Measurements from ENCODE around the gene ZNF345. TPM values are rescaled to one million over a fixed set of nuclear protein-coding genes. Genes with fewer than 3 reads are reported as not detected.

Gene ZNF345
- total and polyA plus RNA-seq, 9 of the 15 experiments (the other 6 are each of a cell fraction or from before 2014, with no cell fraction given): 0.38 to 1.6 (median 0.65) TPM

DNA sequence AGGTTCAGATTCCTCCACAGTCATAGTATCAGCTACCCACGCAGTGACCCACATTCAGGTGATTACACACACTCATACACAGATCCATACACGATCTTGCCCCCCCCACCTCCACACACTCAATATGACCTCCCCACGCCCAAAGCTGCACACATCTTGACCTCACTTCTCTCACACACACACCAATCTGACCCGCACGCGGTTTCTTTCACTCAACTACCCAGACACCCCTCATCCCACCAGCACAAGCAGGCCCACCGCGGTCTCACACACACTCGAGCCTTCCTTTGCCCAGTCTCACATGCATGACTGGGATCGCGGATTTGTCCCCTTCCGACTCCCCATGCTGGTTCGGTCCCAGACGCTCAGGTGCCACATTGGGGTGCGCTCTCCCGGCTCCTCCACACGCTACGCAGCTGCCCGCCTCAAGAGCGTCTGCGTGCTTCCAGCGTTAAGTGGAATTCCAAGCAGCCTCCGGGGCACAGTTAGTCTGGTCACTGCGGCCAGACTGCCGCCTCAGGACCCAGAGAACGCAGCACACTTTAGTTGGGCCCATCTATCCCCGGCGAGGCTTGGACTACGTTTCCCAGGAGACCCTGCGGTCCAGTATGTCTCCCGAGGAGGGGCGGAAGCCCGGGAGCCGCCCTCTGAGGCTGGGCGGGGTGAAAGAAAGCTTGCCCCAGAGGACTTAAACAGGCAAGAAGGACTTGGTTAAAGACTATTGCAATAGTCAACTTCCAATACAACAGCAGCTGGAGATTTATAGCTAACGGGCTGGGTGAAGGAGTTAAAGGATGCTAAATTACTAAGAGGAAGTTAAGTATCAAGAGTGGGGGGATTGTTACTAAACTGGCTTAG, 746 bp upstream of the ZNF345 start (continued):
- TF ChIP-seq, protein P1, sequence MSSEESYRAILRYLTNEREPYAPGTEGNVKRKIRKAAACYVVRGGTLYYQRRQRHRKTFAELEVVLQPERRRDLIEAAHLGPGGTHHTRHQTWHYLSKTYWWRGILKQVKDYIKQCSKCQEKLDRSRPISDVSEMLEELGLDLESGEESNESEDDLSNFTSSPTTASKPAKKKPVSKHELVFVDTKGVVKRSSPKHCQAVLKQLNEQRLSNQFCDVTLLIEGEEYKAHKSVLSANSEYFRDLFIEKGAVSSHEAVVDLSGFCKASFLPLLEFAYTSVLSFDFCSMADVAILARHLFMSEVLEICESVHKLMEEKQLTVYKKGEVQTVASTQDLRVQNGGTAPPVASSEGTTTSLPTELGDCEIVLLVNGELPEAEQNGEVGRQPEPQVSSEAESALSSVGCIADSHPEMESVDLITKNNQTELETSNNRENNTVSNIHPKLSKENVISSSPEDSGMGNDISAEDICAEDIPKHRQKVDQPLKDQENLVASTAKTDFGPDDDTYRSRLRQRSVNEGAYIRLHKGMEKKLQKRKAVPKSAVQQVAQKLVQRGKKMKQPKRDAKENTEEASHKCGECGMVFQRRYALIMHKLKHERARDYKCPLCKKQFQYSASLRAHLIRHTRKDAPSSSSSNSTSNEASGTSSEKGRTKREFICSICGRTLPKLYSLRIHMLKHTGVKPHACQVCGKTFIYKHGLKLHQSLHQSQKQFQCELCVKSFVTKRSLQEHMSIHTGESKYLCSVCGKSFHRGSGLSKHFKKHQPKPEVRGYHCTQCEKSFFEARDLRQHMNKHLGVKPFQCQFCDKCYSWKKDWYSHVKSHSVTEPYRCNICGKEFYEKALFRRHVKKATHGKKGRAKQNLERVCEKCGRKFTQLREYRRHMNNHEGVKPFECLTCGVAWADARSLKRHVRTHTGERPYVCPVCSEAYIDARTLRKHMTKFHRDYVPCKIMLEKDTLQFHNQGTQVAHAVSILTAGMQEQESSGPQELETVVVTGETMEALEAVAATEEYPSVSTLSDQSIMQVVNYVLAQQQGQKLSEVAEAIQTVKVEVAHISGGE (CRISPR knock-in tag; IDR thresholded peaks at IDR 0.05): peak in 1 of 3 experiments; percentile 2; a peak in 1 of 6 replicates
- peak; percentile 29 to 30; a peak in 2 of 4 replicates for TF ChIP-seq SIX5 (IDR thresholded peaks at IDR 0.05; ENCODE audit: borderline replicate concordance in 1 of 2, insufficient read depth in 1 of 2, low read depth in 1 of 2, low read length in 2 of 2)
- TF ChIP-seq RBFOX2 (IDR thresholded peaks at IDR 0.05; ENCODE audit: low read depth, low read length): 0 out of 2 replicates have a peak, but pooled peaks have one; percentile 39
- TF ChIP-seq HCFC1 (IDR thresholded peaks at IDR 0.05; ENCODE audit: low read depth, low read length): peak; percentile 70
- no peak for TF ChIP-seq BMI1 (IDR thresholded peaks at IDR 0.05; ENCODE audit: low read length)
- peak; percentile 68 for TF ChIP-seq POLR2G (IDR thresholded peaks at IDR 0.05; ENCODE audit: low read depth, low read length)
- TF ChIP-seq ZFPM2 (CRISPR knock-in tag; IDR thresholded peaks at IDR 0.05): no peak
- TF ChIP-seq, protein P2, sequence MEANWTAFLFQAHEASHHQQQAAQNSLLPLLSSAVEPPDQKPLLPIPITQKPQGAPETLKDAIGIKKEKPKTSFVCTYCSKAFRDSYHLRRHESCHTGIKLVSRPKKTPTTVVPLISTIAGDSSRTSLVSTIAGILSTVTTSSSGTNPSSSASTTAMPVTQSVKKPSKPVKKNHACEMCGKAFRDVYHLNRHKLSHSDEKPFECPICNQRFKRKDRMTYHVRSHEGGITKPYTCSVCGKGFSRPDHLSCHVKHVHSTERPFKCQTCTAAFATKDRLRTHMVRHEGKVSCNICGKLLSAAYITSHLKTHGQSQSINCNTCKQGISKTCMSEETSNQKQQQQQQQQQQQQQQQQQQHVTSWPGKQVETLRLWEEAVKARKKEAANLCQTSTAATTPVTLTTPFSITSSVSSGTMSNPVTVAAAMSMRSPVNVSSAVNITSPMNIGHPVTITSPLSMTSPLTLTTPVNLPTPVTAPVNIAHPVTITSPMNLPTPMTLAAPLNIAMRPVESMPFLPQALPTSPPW (CRISPR knock-in tag; IDR thresholded peaks at IDR 0.05): peak; percentile 33; the same call in 1 of the 2 replicates
- TF ChIP-seq YY1 (IDR thresholded peaks at IDR 0.05; ENCODE audit: borderline replicate concordance in 1 of 3, control insufficient read depth in 1 of 3, extremely low read depth in 1 of 3, insufficient read depth in 3 of 3, insufficient read length in 1 of 3, insufficient replicate concordance in 2 of 3, low read depth in 1 of 3, low read length in 2 of 3): peak in 1 of 3 experiments; percentile 13
- TF ChIP-seq RFX1 (IDR thresholded peaks at IDR 0.05): peak; percentile 11; the same call in 1 of the 2 replicates
- TF ChIP-seq ELF1 (tag; IDR thresholded peaks at IDR 0.05): 0 out of 2 replicates have a peak, but pooled peaks have one; percentile 20
- peak; percentile 28 for TF ChIP-seq HNRNPLL (IDR thresholded peaks at IDR 0.05; ENCODE audit: low read depth, low read length, poor library complexity, severe bottlenecking)
- TF ChIP-seq, protein P3, sequence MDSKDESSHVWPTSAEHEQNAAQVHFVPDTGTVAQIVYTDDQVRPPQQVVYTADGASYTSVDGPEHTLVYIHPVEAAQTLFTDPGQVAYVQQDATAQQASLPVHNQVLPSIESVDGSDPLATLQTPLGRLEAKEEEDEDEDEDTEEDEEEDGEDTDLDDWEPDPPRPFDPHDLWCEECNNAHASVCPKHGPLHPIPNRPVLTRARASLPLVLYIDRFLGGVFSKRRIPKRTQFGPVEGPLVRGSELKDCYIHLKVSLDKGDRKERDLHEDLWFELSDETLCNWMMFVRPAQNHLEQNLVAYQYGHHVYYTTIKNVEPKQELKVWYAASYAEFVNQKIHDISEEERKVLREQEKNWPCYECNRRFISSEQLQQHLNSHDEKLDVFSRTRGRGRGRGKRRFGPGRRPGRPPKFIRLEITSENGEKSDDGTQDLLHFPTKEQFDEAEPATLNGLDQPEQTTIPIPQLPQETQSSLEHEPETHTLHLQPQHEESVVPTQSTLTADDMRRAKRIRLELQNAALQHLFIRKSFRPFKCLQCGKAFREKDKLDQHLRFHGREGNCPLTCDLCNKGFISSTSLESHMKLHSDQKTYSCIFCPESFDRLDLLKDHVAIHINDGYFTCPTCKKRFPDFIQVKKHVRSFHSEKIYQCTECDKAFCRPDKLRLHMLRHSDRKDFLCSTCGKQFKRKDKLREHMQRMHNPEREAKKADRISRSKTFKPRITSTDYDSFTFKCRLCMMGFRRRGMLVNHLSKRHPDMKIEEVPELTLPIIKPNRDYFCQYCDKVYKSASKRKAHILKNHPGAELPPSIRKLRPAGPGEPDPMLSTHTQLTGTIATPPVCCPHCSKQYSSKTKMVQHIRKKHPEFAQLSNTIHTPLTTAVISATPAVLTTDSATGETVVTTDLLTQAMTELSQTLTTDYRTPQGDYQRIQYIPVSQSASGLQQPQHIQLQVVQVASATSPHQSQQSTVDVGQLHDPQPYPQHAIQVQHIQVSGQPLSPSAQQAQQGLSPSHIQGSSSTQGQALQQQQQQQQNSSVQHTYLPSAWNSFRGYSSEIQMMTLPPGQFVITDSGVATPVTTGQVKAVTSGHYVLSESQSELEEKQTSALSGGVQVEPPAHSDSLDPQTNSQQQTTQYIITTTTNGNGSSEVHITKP (IDR thresholded peaks at IDR 0.05; ENCODE audit: partially characterized antibody): peak; percentile 19

All from K562 (cell line).